Activated naive CD4-positive, alpha-beta T cell treated with anti-CD3 and anti-CD28 coated beads, Interleukin-2, amount 50 U/mL, for 24 hours (primary cell): ENCODE results near the gene DPF3.

Experiments
- H3K27ac Mint-ChIP-seq: one replicate; pipeline ENCODE4 v1.8.0; 2021; ENCODE audit warnings: mild to moderate bottlenecking, mixed read lengths
- H3K27me3 Mint-ChIP-seq: one replicate; pipeline ENCODE4 v1.8.0; 2021; ENCODE audit warnings: mixed read lengths
- H3K36me3 Mint-ChIP-seq: one replicate; pipeline ENCODE4 v1.8.0; 2021; ENCODE audit warnings: mixed read lengths
- H3K4me1 Mint-ChIP-seq: one replicate; pipeline ENCODE4 v1.8.0; 2021; ENCODE audit warnings: mixed read lengths
- H3K4me3 Mint-ChIP-seq: one replicate; pipeline ENCODE4 v1.8.0; 2021; ENCODE audit warnings: mild to moderate bottlenecking, mixed read lengths
- H3K9me3 Mint-ChIP-seq: one replicate; pipeline ENCODE4 v1.8.0; 2021; ENCODE audit warnings: mixed read lengths

DPF3 gene

GRCh38 chr14:72893636-72894322 lies at the start of gene DPF3:
Gene DPF3 (minus strand): TSS chr14:72894101. CDS start chr14:72894088, 13 bp downstream.
- no peaks in the 10 kb centered on the region for H3K36me3 Mint-ChIP-seq
- H3K9me3 Mint-ChIP-seq: no peaks in the 10 kb centered on the region
- H3K4me1 Mint-ChIP-seq: peaks cover 29% of the 10 kb centered on the region
- peaks cover 28% of the 10 kb centered on the region for H3K27me3 Mint-ChIP-seq
- peak within 1 kb of the TSS; percentile 93 for H3K4me3 Mint-ChIP-seq
- H3K27ac Mint-ChIP-seq: peak within 1 kb of the TSS; percentile 84

- Mint-ChIP-seq H3K36me3 (peaks cover 15% of the 10 kb centered on the region), H3K27ac (no peak overlapping the region), H3K4me3 (no peak overlapping the region), H3K27me3 (no peaks in the 10 kb centered on the region), H3K9me3 (no peaks in the 10 kb centered on the region), H3K4me1 (peaks cover under 1% of the 10 kb centered on the region)
Observed at GRCh38 chr14:72942934-72943333, 49.0 kb upstream of the DPF3 start.

GRCh38 chr14:72941286-72941985 lies 47.5 kb upstream of the DPF3 start:
- H3K9me3 Mint-ChIP-seq: no peaks in the 10 kb centered on the region
- H3K4me3 Mint-ChIP-seq: no peak overlapping the region
- no peak overlapping the region for H3K27ac Mint-ChIP-seq
- H3K4me1 Mint-ChIP-seq: peaks cover 15% of the 10 kb centered on the region
- peaks cover 21% of the 10 kb centered on the region for H3K36me3 Mint-ChIP-seq
- H3K27me3 Mint-ChIP-seq: no peaks in the 10 kb centered on the region

GRCh38 chr14:72939630-72940029 lies 45.7 kb upstream of the DPF3 start:
- Mint-ChIP-seq H3K4me1 (peaks cover 26% of the 10 kb centered on the region), H3K27me3 (no peaks in the 10 kb centered on the region), H3K36me3 (peaks cover 21% of the 10 kb centered on the region), H3K4me3 (no peak overlapping the region), H3K9me3 (no peaks in the 10 kb centered on the region), H3K27ac (no peak overlapping the region)

- Mint-ChIP-seq H3K9me3 (no peaks in the 10 kb centered on the region), H3K36me3 (peaks cover 13% of the 10 kb centered on the region), H3K4me3 (no peak overlapping the region), H3K27me3 (no peaks in the 10 kb centered on the region), H3K27ac (no peak overlapping the region), H3K4me1 (peaks cover 46% of the 10 kb centered on the region)
Observed at GRCh38 chr14:72932893-72933292, 39.0 kb upstream of the DPF3 start.

- Mint-ChIP-seq H3K9me3 (no peaks in the 10 kb centered on the region), H3K4me1 (peaks cover 27% of the 10 kb centered on the region), H3K36me3 (peaks cover 7% of the 10 kb centered on the region), H3K27ac (no peak overlapping the region), H3K27me3 (no peaks in the 10 kb centered on the region), H3K4me3 (no peak overlapping the region)
Observed at GRCh38 chr14:72929316-72930080, 35.6 kb upstream of the DPF3 start.

GRCh38 chr14:72928872-72929271 lies 35.0 kb upstream of the DPF3 start:
- no peak overlapping the region for H3K27ac Mint-ChIP-seq
- H3K4me1 Mint-ChIP-seq: peaks cover 26% of the 10 kb centered on the region
- H3K36me3 Mint-ChIP-seq: peaks cover 7% of the 10 kb centered on the region
- H3K27me3 Mint-ChIP-seq: no peaks in the 10 kb centered on the region
- no peaks in the 10 kb centered on the region for H3K9me3 Mint-ChIP-seq
- no peak overlapping the region for H3K4me3 Mint-ChIP-seq

GRCh38 chr14:72926292-72927028 lies 32.6 kb upstream of the DPF3 start, which contains the start of gene DCAF4:
Gene DCAF4 (plus strand): TSS chr14:72926464. CDS start chr14:72937979, 11,515 bp downstream.
- Mint-ChIP-seq H3K9me3 (no peaks in the 10 kb centered on the region), H3K4me3 (peak within 1 kb of the TSS; percentile 92), H3K27ac (peak within 1 kb of the TSS; percentile 87), H3K27me3 (no peaks in the 10 kb centered on the region), H3K36me3 (peaks cover 2% of the 10 kb centered on the region), H3K4me1 (peaks cover 15% of the 10 kb centered on the region)

- Mint-ChIP-seq H3K9me3 (no peaks in the 10 kb centered on the region), H3K4me1 (peaks cover 11% of the 10 kb centered on the region), H3K4me3 (peak overlapping the region; percentile 92), H3K27me3 (no peaks in the 10 kb centered on the region), H3K36me3 (peaks cover 2% of the 10 kb centered on the region), H3K27ac (peak overlapping the region; percentile 87)
Observed at GRCh38 chr14:72925815-72926291, 32.0 kb upstream of the DPF3 start.

GRCh38 chr14:72925171-72925759 lies 31.4 kb upstream of the DPF3 start:
- Mint-ChIP-seq H3K9me3 (no peaks in the 10 kb centered on the region), H3K4me3 (peak overlapping the region; percentile 92), H3K27me3 (no peaks in the 10 kb centered on the region), H3K27ac (peak overlapping the region; percentile 8), H3K4me1 (peaks cover 7% of the 10 kb centered on the region), H3K36me3 (peaks cover 2% of the 10 kb centered on the region)

GRCh38 chr14:72924337-72924736 lies 30.4 kb upstream of the DPF3 start:
- H3K9me3 Mint-ChIP-seq: no peaks in the 10 kb centered on the region
- no peaks in the 10 kb centered on the region for H3K36me3 Mint-ChIP-seq
- peak overlapping the region; percentile 51 for H3K27ac Mint-ChIP-seq
- H3K4me3 Mint-ChIP-seq: no peak overlapping the region
- peaks cover 4% of the 10 kb centered on the region for H3K27me3 Mint-ChIP-seq
- peaks cover 7% of the 10 kb centered on the region for H3K4me1 Mint-ChIP-seq

GRCh38 chr14:72921396-72921795 lies 27.5 kb upstream of the DPF3 start:
- H3K9me3 Mint-ChIP-seq: no peaks in the 10 kb centered on the region
- no peaks in the 10 kb centered on the region for H3K36me3 Mint-ChIP-seq
- H3K27me3 Mint-ChIP-seq: peaks cover 6% of the 10 kb centered on the region
- H3K27ac Mint-ChIP-seq: no peak overlapping the region
- H3K4me3 Mint-ChIP-seq: no peak overlapping the region
- peaks cover 7% of the 10 kb centered on the region for H3K4me1 Mint-ChIP-seq

GRCh38 chr14:72920008-72920407 lies 26.1 kb upstream of the DPF3 start:
- Mint-ChIP-seq H3K27me3 (peaks cover 6% of the 10 kb centered on the region), H3K9me3 (no peaks in the 10 kb centered on the region), H3K4me3 (no peak overlapping the region), H3K36me3 (no peaks in the 10 kb centered on the region), H3K4me1 (no peaks in the 10 kb centered on the region), H3K27ac (no peak overlapping the region)

- no peaks in the 10 kb centered on the region for H3K36me3 Mint-ChIP-seq
- H3K9me3 Mint-ChIP-seq: no peaks in the 10 kb centered on the region
- H3K4me3 Mint-ChIP-seq: no peak overlapping the region
- H3K27ac Mint-ChIP-seq: no peak overlapping the region
- peaks cover 14% of the 10 kb centered on the region for H3K27me3 Mint-ChIP-seq
- no peaks in the 10 kb centered on the region for H3K4me1 Mint-ChIP-seq
Observed at GRCh38 chr14:72917094-72917802, 23.3 kb upstream of the DPF3 start.
